ENCODE results near the gene TCTN1. TPM values are rescaled to one million over a fixed set of nuclear protein-coding genes. Genes with fewer than 3 reads are reported as not detected.
"Not testable (repeated sequence)": the region's sequence is repeated elsewhere in the genome, so short reads cannot be mapped to it uniquely, and the experiment has no call there.

Gene TCTN1
- 50.0 TPM for total RNA-seq

DNA sequence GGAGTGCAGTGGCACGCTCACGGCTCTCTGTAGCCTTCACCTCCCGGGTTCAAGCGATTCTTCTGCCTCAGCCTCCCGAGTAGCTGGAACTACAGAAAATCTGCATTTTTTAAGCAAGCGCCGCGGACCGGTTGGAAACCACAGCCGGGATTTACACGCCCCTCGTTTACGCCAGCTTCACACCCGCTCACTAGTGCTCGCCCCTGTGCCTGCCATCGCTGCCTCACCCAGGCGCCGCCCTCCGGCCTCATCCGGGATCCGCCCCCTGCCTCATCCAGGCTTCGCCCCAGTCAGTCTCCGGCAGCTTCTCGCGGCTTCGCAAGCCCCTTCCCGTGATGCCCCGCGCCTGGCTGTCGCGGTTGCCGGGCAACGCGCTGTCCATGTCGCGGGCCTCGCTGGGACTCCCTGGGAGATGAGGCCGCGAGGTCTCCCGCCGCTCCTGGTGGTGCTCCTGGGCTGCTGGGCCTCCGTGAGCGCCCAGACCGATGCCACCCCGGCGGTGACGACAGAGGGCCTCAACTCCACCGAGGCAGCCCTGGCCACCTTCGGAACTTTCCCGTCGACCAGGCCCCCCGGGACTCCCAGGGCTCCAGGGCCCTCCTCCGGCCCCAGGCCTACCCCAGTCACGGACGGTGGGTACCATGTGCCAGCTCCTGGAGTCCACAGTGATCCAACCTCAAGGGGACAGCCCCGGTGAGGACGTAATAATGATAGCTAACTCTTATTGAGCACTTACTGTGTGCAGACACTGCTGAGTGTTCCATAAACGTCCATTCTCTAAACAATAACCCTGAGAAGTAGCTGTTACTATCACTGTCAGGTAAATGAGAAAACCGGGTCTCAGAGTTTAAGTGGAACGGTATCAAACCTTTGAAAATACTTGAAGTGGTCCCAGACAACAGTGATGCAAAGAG, at the start of gene TCTN1:
TCTN1 (plus strand) TSS at position 359 of the 914 bp plus-strand sequence; CDS start at position 413, 54 bp downstream.
- peak; percentile 96 for DNase-seq (ENCODE audit: low spot score)

GRCh38 chr12:110564471-110564991, 49.4 kb upstream of the TCTN1 start:
- DNase-seq (ENCODE audit: low spot score) = no peak

DNA sequence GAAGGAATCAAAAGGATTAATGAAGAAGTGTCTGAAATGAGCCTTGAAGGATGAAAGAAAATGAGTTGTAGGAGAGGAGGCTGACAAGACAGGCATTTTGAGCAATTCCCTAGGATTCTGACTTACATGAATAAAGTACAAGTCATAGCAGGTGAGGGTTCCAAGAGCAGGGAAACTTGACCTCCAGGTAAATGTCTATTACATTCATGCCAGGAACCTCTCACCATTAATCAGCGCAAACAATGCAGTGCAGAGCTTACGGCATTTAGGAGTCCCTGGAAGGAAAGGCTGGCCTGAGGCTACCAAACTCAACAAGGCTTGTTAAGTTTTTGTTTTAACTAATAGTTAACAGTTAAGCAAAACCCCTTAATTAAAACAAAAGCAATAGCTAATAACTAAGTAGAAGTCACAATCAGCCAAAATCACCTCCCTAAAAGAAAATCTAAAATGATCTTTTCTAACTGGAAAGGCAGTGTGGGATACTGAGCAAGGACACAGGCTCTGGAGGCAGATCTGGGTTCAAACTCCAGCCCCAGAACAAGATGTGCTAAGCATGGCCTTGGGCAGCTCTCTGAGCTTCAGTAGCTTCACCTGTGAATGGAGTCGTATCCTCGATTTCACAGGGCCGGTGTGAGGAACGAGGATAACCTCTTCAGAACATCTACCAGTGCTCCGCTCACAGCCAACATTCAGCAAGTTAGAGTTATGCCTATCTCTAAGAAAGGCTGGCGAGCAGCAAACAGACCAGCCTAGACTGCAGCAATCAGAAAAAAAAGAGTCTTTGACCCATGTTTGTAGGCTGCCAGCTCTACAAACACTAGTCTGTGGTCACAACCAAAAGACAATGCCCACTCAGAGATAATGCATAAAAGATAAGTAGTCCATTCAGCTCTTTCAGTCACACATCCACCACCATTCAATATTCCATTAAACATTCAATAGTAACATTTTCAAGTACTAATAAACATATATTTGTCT, 47.7 kb upstream of the TCTN1 start:
- DNase-seq (ENCODE audit: low spot score) = peak; percentile 25

- DNase-seq (ENCODE audit: low spot score) = no peak
These were observed 46.9 kb upstream of the TCTN1 start for GRCh38 chr12:110566993-110567392.

- no peak for DNase-seq (ENCODE audit: low spot score)
These were observed 45.2 kb upstream of the TCTN1 start for GRCh38 chr12:110568752-110569151.

- not testable (repeated sequence) for DNase-seq (ENCODE audit: low spot score)
These were observed 44.1 kb upstream of the TCTN1 start for GRCh38 chr12:110569838-110570237.

DNA sequence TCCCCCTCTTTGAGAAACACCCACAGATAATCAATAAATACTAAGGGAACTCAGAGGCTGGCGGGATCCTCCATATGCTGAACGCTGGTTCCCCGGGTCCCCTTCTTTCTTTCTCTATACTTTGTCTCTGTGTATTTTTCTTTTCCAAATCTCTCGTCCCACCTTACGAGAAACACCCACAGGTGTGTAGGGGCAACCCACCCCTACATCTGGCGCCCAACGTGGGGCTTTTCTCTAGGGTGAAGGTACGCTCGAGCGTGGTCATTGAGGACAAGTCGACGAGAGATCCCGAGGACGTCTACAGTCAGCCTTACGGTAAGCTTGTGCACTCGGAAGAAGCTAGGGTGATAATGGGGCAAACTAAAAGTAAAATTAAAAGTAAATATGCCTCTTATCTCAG, 43.1 kb upstream of the TCTN1 start:
- not testable (repeated sequence) for DNase-seq (ENCODE audit: low spot score)

DNA sequence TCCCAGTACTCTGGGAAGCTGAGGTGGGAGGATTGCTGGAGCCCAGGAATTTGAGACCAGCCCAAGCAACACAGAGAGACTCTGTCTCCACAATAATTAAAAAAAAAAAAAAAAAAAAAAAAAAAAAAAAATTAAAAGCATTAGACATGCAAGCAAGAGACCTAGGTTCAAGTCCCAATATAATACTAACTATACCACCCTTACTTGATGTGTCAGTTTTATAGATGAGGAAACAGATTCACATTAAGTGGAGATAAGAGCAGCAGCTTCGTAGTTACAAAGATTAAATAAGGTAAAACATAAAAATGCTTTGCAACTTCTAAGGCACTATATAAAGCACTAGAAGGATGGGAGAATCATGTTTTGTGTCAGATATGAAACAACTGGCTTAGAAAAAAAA, 39.9 kb upstream of the TCTN1 start:
- no peak for DNase-seq (ENCODE audit: low spot score)

DNA sequence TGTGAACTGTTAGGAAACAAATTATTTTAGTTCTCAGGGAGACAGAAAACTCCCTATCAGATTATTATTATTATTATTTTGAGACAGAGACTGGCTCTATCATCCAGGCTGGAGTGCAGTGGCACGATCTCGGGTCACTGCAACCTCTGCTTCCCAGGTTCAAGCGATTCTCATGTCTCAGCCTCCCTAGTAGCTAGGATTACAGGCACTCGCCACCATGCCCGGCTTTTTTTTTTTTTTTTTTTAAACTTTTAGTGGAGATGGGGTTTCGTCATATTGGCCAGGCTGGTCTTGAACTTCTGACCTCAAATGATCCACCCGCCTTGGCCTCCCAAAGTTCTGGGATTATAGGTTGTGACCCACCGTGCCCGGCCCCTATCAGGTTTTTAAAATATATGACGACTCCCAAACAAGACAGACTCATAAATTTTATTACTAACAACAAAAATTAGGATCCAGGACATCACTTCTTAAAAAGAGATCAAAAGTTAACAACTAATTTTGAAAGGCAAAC, 39.2 kb upstream of the TCTN1 start:
- not testable (repeated sequence) for DNase-seq (ENCODE audit: low spot score)

DNA sequence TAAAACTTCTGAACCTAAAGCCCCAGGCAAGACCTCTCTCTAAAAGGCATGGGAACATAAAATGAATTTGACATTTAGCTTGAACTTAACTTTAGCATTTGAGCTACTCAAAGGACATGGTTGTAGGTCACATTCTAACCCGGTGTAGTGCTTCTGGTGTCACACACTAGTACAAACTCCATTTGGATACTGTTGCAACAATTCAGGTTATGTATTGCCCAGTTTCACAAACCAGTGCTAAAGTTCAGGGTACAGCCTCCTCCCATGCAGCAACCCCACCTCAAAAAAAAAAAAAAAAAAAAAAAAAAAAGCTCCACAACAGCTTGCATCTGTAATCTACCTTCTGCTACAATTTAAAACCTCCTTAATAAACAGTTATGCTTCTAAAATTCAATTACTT, 38.6 kb upstream of the TCTN1 start:
- no peak for DNase-seq (ENCODE audit: low spot score)

DNA sequence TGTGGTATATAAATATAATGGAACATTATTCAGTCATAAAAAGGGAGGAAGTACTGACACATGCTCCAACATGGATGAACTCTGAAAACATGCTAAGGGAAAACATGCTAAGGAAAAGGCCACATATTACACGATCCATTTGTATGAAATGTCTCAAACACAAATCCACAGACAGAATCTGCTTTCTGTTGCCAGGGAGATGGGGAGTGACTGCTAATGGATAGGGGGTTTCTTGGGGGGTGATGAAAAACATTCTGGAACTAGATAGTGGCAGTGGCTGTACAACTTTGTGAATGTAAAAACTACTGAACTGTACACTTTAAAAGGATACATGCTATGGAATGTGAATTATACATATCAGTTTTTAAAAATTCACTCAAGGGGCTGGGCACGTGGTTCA, 37.4 kb upstream of the TCTN1 start:
- DNase-seq (ENCODE audit: low spot score) = no peak

GRCh38 chr12:110577864-110578693, 35.9 kb upstream of the TCTN1 start:
- DNase-seq (ENCODE audit: low spot score) = peak; percentile 39

DNA sequence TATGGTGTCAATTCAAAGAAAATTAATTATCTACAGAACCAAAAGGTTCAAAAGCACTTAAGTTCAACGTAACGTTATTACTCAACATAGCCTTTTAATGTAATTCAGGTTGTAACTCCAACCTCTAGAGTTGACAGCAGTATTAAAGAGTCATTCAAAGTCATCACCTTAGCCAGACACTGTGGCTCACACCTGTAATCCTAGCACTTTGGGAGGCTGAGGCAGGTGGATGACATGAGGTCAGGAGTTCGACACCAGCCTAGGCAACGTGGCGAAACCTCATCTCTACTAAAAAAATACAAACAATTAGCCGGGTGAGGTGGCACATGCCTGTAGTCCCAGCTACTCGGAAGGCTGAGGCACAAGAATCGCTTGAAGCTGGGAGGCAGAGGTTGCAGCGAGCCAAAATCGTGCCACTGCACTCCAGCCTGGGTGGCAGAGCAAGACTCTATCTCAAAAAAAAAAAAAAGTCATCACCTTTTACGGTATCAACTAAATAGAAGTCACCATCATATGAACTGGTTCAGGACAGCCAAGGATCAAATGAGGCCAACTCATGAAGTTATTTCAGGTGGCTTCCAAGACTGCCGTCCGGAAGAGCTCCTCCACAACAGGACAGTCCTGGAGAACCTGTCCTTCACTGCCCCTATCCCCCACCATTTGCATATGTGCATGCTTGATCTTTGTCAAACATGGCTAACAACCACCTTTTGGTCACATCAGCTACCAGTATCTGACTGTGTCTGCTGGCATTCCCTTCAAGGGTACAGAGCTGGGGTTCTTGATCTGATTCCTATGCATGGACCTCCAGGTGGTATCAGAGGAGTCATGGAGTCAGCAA, 35.0 kb upstream of the TCTN1 start:
- peak; percentile 40 for DNase-seq (ENCODE audit: low spot score)

DNA sequence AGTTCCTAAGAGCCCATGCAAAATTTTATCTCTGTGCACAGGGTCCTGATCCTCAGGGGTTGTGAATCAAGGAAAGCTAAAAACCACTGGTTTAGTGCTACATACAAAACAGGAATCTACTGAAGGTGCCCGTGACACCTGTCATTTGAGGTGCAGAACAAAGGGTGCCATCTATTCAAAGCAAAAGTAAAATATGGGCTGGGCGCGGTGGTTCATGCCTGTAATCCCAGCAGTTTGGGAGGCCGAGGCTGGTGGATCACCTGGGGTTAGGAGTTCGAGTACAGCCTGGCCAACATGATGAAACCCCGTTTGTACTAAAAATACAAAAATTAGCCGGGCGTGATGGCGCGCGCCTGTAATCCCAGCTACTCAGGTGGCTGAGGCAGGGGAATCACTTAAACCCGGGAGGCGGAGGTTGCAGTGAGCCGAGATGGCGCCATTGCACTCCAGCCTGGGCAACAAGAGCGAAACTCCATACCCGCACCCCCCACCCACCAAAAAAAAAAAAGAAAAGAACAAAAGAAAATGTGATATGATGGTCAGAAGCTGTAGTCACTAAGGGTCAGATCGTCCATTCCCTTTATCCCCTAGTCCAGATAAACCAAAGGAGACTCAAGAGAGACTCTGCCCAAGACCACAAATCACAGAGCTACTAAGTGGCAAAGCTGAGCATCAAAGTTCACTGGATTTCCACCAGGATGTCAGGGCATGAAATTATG, 34.2 kb upstream of the TCTN1 start:
- peak; percentile 28 for DNase-seq (ENCODE audit: low spot score)

DNA sequence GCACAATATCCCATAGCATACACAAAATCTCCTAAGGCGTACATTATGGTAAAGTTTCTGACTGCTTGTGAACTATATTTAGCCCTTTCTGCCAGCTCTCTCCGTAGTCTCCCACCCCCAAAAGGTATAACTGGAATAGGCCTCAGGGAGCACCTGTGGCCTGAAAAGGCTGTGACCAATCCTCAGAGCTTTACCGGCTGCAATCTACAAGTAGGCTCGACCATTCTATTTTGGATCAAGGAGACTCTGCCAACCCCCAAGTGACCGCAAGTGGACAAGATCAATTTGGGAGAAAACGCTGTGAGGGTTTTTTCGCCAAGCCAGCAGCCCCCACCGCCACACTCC, 32.0 kb upstream of the TCTN1 start:
- no peak for DNase-seq (ENCODE audit: low spot score)

- peak; percentile 68 for DNase-seq (ENCODE audit: low spot score)
These were observed 31.4 kb upstream of the TCTN1 start for GRCh38 chr12:110582276-110583136.

GRCh38 chr12:110583137-110584059, 30.5 kb upstream of the TCTN1 start, which contains the start of gene PPTC7:
TSS of gene PPTC7 (minus strand) at chr12:110583318. CDS start at chr12:110583031, 287 bp downstream.
- DNase-seq (ENCODE audit: low spot score) = peak; percentile 98

Measured in ureter (tissue), 1 donor.